Fibroblast of lung (primary cell): Measurements from ENCODE around the gene MPZ. TPM values are rescaled to one million over a fixed set of nuclear protein-coding genes. Genes with fewer than 3 reads are reported as not detected.

ENCODE experiments used
- DNase-seq, 2 donors: peaks; one replicate each; pipeline versions ENCODE4 v3.0.0 to v3.0.0-alpha.2; 2010; ENCODE audit warnings: low read depth in 2 of 2
- H2AFZ ChIP-seq: 2 replicates; pipeline ENCODE4 v1.5.1; 2012; ENCODE audit warnings: low read length, control low read depth, inconsistent platforms
- H3K27ac ChIP-seq: 2 replicates; pipeline ENCODE4 v1.5.1; 2011; ENCODE audit warnings: low read length, control low read depth; ENCODE audit not compliant: insufficient read depth
- H3K27me3 ChIP-seq: 2 replicates; pipeline ENCODE4 v1.5.1; 2011; ENCODE audit warnings: mild to moderate bottlenecking, low read length; ENCODE audit not compliant: control insufficient read depth, insufficient read depth
- H3K36me3 ChIP-seq: 2 replicates; pipeline ENCODE4 v1.5.1; 2011; ENCODE audit warnings: low read length; ENCODE audit not compliant: control insufficient read depth, insufficient read depth
- H3K4me1 ChIP-seq: 2 replicates; pipeline ENCODE4 v1.5.1; 2011; ENCODE audit warnings: low read length; ENCODE audit not compliant: control insufficient read depth, insufficient read depth; ENCODE audit errors: extremely low read depth
- H3K4me2 ChIP-seq: 2 replicates; pipeline ENCODE4 v1.5.1; 2011; ENCODE audit warnings: low read length, control low read depth; ENCODE audit not compliant: insufficient read depth; ENCODE audit errors: extremely low read depth
- H3K4me3 ChIP-seq, 4 experiments: fragments of 200-600 bp in 1 of 4; sonication (generic) in 1 of 4; replicated peaks in 1 of 4; 2 replicates each; pipeline ENCODE4 v1.5.1; 2011 to 2016; ENCODE audit warnings: low read length in 4 of 4, low read depth in 3 of 4, mild to moderate bottlenecking in 3 of 4, control low read depth in 2 of 4, inconsistent platforms in 1 of 4, mixed read lengths in 1 of 4; ENCODE audit not compliant: insufficient read depth in 1 of 4; ENCODE audit errors: control extremely low read depth in 1 of 4
- H3K79me2 ChIP-seq: 2 replicates; pipeline ENCODE4 v1.5.1; 2012; ENCODE audit warnings: mild to moderate bottlenecking, low read length, inconsistent platforms; ENCODE audit not compliant: control insufficient read depth, insufficient read depth
- H3K9ac ChIP-seq: 2 replicates; pipeline ENCODE4 v1.5.1; 2011; ENCODE audit warnings: mild to moderate bottlenecking, low read length, control low read depth; ENCODE audit not compliant: insufficient read depth
- H3K9me3 ChIP-seq: 2 replicates; pipeline ENCODE4 v1.5.1; 2012; ENCODE audit warnings: low read depth, low read length; ENCODE audit not compliant: control insufficient read depth, insufficient read depth
- H4K20me1 ChIP-seq: 2 replicates; pipeline ENCODE4 v1.5.1; 2011; ENCODE audit warnings: low read length; ENCODE audit not compliant: control insufficient read depth, insufficient read depth; ENCODE audit errors: extremely low read depth
- CTCF ChIP-seq, 2 donors: IDR thresholded peaks in 1 of 2; conservative IDR thresholded peaks in 1 of 2; 1 replicate in 1 of 2; 2 replicates in 1 of 2; pipeline ENCODE4 v1.5.1; 2011 to 2012; ENCODE audit warnings: low read length in 2 of 2, control low read depth in 1 of 2, inconsistent platforms in 1 of 2, low read depth in 1 of 2, mild to moderate bottlenecking in 1 of 2
- EZH2 ChIP-seq: IDR thresholded peaks from 2 replicates; pipeline ENCODE4 v1.5.1; 2012; ENCODE audit warnings: low read length, control low read depth, mild to moderate bottlenecking; ENCODE audit errors: missing control alignments
- polyA plus RNA-seq, 2 donors: library from polyadenylated mRNA; depleted of rRNA in 1 of 2; stranded (reverse) in 1 of 2; unstranded in 1 of 2; fragments of >200 nt; gene quantifications; 2 replicates each; pipeline ENCODE4 v1.2.1, GENCODE V29; 2011 to 2012; ENCODE audit warnings: missing spikeins in 1 of 2
- total RNA-seq: library from RNA; depleted of rRNA; stranded (reverse); fragments of >200 nt; gene quantifications from 2 replicates; pipeline ENCODE4 v1.2.1, GENCODE V29; 2014

Gene MPZ
- total and polyA plus RNA-seq, 2 donors (not counting 1 experiment from before 2014, with no cell fraction given): 0.99 to 1.9 TPM

DNA sequence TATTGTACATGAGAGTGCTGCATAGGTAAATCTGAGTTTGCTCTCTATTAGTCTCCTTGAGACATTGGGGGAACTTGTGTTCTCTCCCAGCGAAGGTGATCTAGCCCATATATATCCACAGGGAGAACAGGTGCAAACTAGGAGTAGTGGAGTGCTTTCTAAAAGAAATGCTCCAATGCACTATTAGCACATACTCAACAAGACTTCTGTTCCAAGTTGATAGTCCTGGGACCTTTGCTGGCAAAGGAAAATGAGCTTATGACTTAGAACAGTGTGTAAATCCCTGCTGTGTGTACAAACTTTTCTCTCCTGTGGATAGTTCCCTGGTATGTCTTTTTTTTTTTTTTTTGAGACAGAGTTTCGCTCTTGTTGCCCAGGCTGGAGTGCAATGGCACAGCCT lies 32.4 kb upstream of the MPZ start:
- TF ChIP-seq CTCF (conservative IDR thresholded peaks at IDR 0.05 in 1 of 2, IDR thresholded peaks at IDR 0.05 in 1 of 2; ENCODE audit: low read depth in 1 of 2, low read length in 2 of 2) (no peak), EZH2 (no peak)
- no peaks in the 10 kb centered on the region for H3K79me2 ChIP-seq
- H3K4me1 ChIP-seq: no peaks in the 10 kb centered on the region
- no peak overlapping the region for H3K27ac ChIP-seq
- H3K9ac ChIP-seq: no peak overlapping the region
- DNase-seq: no peak
- H3K9me3 ChIP-seq: no peaks in the 10 kb centered on the region
- H3K4me2 ChIP-seq: no peak overlapping the region
- no peaks in the 10 kb centered on the region for H4K20me1 ChIP-seq
- H3K36me3 ChIP-seq: peaks cover under 1% of the 10 kb centered on the region
- no peak overlapping the region for H3K4me3 ChIP-seq
- H3K27me3 ChIP-seq: no peaks in the 10 kb centered on the region
- H2AFZ ChIP-seq: no peak overlapping the region

- Histone ChIP-seq H3K79me2 (no peaks in the 10 kb centered on the region), H3K27ac (no peak overlapping the region), H2AFZ (no peak overlapping the region), H3K4me1 (no peaks in the 10 kb centered on the region), H3K9ac (no peak overlapping the region), H3K36me3 (peaks cover 2% of the 10 kb centered on the region), H3K4me2 (no peak overlapping the region), H3K9me3 (no peaks in the 10 kb centered on the region), H3K27me3 (no peaks in the 10 kb centered on the region), H3K4me3 (no peak overlapping the region), H4K20me1 (no peaks in the 10 kb centered on the region)
- DNase-seq: peak in 1 of 2 donors; percentile 67
- no peak for TF ChIP-seq CTCF (conservative IDR thresholded peaks at IDR 0.05 in 1 of 2, IDR thresholded peaks at IDR 0.05 in 1 of 2; ENCODE audit: low read depth in 1 of 2, low read length in 2 of 2)
- no peak for TF ChIP-seq EZH2
These were observed 26.0 kb upstream of the MPZ start for GRCh38 chr1:161335796-161336195.

DNA sequence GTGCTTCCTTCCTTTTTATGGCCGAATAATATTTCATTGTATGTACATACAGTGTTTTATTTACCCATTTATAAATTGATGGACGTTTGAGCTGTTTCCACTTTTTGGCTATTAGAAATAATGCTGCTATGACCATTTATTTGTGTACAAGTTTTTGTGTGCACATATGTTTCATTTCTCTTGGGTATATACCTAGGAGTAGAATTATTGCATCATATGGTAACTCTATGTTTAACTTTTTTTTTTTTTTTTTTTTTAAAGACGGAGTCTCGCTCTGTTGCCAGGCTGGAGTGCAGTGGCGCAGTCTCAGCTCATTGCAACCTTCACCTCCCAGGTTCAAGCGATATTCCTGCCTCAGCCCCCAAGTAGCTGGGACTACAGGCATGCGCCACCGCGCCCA lies 23.4 kb upstream of the MPZ start:
- no peaks in the 10 kb centered on the region for H3K4me1 ChIP-seq
- no peak overlapping the region for H2AFZ ChIP-seq
- H4K20me1 ChIP-seq: no peaks in the 10 kb centered on the region
- H3K79me2 ChIP-seq: no peaks in the 10 kb centered on the region
- no peaks in the 10 kb centered on the region for H3K9me3 ChIP-seq
- no peaks in the 10 kb centered on the region for H3K27me3 ChIP-seq
- TF ChIP-seq EZH2: no peak
- no peak for TF ChIP-seq CTCF (conservative IDR thresholded peaks at IDR 0.05 in 1 of 2, IDR thresholded peaks at IDR 0.05 in 1 of 2; ENCODE audit: low read depth in 1 of 2, low read length in 2 of 2)
- H3K4me3 ChIP-seq: no peak overlapping the region
- no peak overlapping the region for H3K9ac ChIP-seq
- H3K4me2 ChIP-seq: no peak overlapping the region
- H3K36me3 ChIP-seq: peaks cover 2% of the 10 kb centered on the region
- no peak overlapping the region for H3K27ac ChIP-seq
- DNase-seq: no peak
